Esophagus squamous epithelium (tissue), 5 donors: ENCODE data around the gene RAB19. TPM values are rescaled to one million over a fixed set of nuclear protein-coding genes. Genes with fewer than 3 reads are reported as not detected.
A peak's percentile ranks its signal among the peaks of the same experiment; 100 is the strongest.

ENCODE experiments used
- DNase-seq: peaks from one replicate; lab custom pipeline; 2025; lab: John Stamatoyannopoulos, UW
- H3K27ac ChIP-seq, 4 donors: fragments of 200-600 bp; sonication (generic); one replicate each; pipeline ENCODE4 v1.5.1; 2016 to 2019; ENCODE audit warnings: mild to moderate bottlenecking in 1 of 4
- H3K27me3 ChIP-seq, 4 donors: fragments of 200-600 bp; sonication (generic); 1 replicate in 3 of 4; 2 replicates in 1 of 4; pipeline versions ENCODE4 v1.5.1 to v1.6.0; 2017 to 2021; ENCODE audit warnings: antibody characterized with exemption in 1 of 4
- H3K36me3 ChIP-seq, 3 donors: fragments of 200-600 bp; sonication (generic); one replicate each; pipeline ENCODE4 v1.5.1; 2016 to 2019
- H3K4me1 ChIP-seq, 3 donors: fragments of 200-600 bp; sonication (generic); one replicate each; pipeline ENCODE4 v1.5.1; 2017 to 2019
- H3K4me3 ChIP-seq, 4 donors: fragments of 200-600 bp; sonication (generic); 1 replicate in 3 of 4; 2 replicates in 1 of 4; pipeline ENCODE4 v1.5.1; 2016 to 2019; ENCODE audit warnings: mild to moderate bottlenecking in 2 of 4, moderate library complexity in 1 of 4
- H3K9me3 ChIP-seq, 3 donors: fragments of 200-600 bp; sonication (generic); one replicate each; pipeline ENCODE4 v1.5.1; 2016 to 2019
- POLR2A ChIP-seq, 4 donors: fragments of 450-650 bp; IDR thresholded peaks; one replicate each; pipeline ENCODE4 v1.6.1; 2017; ENCODE audit warnings: antibody characterized with exemption in 4 of 4, mild to moderate bottlenecking in 4 of 4, moderate library complexity in 3 of 4
- WGBS, 2 donors: methylation state at CpG; one replicate each; pipeline ENCODE4 v1.1.5; 2018; 5-methylcytosine and 5-hydroxymethylcytosine counted together
- intact Hi-C: fragments of 100-400 bp; cut with DNase I; formaldehyde crosslinking; loops from one replicate; pipeline ENCODE4 v1.15.0; 2022
- total RNA-seq, 4 donors: library from RNA; depleted of rRNA; stranded (reverse); fragments of >200 nt; gene quantifications; one replicate each; pipeline ENCODE4 v1.1.0, GENCODE V29; 2016
- TF ChIP-seq, protein P1 (sequence below), 6 experiments: fragments of 450-650 bp in 4 of 6; fragments of 200-600 bp in 2 of 6; sonication (generic) in 2 of 6; IDR thresholded peaks; one replicate each; pipeline ENCODE4 v1.5.1; 2016 to 2019; ENCODE audit warnings: antibody characterized with exemption in 6 of 6, mild to moderate bottlenecking in 4 of 6, moderate library complexity in 4 of 6
- donor health status: DM: yes; HTN: yes; CAD: no.

Gene RAB19
- total RNA-seq, 4 donors from 2014 or later, result 0.57 to 0.68 TPM; not detected in 2

DNA sequence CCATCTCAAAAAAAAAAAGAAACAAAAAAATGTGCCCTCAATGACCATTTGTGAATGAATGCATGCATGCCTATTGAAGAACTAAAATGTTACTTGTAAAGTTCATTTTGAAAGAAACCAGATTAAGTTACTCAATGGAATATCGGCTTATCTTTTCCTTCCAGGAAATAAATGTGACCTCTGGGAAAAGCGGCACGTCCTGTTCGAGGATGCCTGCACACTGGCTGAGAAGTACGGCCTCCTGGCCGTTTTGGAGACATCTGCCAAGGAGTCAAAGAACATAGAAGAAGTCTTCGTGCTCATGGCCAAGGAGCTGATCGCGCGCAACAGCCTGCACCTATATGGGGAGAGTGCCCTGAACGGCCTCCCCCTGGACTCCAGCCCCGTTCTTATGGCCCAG, 21.9 kb downstream of the RAB19 start:
- Histone ChIP-seq H3K27me3 (no peaks in the 10 kb centered on the region), H3K9me3 (no peaks in the 10 kb centered on the region), H3K27ac (no peak overlapping the region), H3K4me1 (no peaks in the 10 kb centered on the region), H3K36me3 (no peaks in the 10 kb centered on the region), H3K4me3 (no peak overlapping the region)
- no peak for DNase-seq
- TF ChIP-seq, protein P1, sequence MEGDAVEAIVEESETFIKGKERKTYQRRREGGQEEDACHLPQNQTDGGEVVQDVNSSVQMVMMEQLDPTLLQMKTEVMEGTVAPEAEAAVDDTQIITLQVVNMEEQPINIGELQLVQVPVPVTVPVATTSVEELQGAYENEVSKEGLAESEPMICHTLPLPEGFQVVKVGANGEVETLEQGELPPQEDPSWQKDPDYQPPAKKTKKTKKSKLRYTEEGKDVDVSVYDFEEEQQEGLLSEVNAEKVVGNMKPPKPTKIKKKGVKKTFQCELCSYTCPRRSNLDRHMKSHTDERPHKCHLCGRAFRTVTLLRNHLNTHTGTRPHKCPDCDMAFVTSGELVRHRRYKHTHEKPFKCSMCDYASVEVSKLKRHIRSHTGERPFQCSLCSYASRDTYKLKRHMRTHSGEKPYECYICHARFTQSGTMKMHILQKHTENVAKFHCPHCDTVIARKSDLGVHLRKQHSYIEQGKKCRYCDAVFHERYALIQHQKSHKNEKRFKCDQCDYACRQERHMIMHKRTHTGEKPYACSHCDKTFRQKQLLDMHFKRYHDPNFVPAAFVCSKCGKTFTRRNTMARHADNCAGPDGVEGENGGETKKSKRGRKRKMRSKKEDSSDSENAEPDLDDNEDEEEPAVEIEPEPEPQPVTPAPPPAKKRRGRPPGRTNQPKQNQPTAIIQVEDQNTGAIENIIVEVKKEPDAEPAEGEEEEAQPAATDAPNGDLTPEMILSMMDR (IDR thresholded peaks at IDR 0.05), result no peak
- no peak for TF ChIP-seq POLR2A (IDR thresholded peaks at IDR 0.05)
- intact Hi-C loops, result no loop called here
- WGBS, 2 donors, result 74 to 86% methylated on average over 10 to 12 of the region's 12 CpGs

DNA sequence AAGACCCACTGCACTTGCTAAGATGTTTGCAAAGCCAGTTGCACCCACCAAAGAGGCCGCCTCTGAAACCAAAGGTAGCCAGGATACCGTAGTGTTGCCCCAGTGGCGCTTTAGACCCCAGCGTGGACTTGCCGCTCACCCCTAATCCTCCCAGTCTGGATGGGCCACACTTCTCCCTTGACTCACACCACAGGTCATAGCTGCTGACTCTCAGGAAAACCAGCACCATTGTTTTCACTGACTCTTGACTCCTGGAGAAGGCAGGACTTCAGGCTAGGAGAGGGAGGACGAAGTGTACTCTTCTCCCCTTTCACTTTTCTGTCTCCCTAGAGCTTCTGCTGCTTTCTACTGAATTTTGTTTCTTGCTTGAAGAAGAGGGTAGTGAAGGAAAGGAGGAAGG, 22.3 kb downstream of the RAB19 start:
- intact Hi-C loops, result no loop called here
- Histone ChIP-seq H3K4me1 (no peaks in the 10 kb centered on the region), H3K4me3 (no peak overlapping the region), H3K27ac (no peak overlapping the region), H3K36me3 (no peaks in the 10 kb centered on the region), H3K27me3 (no peaks in the 10 kb centered on the region), H3K9me3 (no peaks in the 10 kb centered on the region)
- 94 to 97% methylated on average over 3 to 5 of the region's 6 CpGs for WGBS, 2 donors
- TF ChIP-seq POLR2A (IDR thresholded peaks at IDR 0.05), result no peak
- TF ChIP-seq, protein P1 (IDR thresholded peaks at IDR 0.05), result no peak
- no peak for DNase-seq

DNA sequence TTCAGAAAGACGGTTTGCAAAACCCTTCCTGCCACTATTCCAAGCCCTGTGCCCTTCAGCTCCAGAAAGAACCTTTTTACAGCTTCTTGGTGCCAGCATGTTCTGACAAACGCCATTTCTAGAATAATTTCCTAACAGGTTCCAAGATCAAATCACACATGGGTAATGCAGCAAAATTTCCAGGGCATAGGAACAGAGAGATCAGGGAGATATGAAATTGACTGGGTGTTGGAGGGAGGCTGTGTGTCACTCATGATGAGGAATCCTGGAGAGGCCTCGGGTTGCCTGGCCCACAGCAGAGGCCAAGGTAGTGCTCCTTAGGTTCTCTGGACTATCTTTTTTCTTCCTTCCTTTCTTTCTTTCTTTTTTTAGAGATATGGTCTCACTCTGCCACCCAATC, 29.5 kb downstream of the RAB19 start:
- H3K27me3 ChIP-seq, result peaks cover 0 to 11% (median 0%) of the 10 kb centered on the region in 4 donors
- H3K36me3 ChIP-seq, result no peaks in the 10 kb centered on the region
- no peaks in the 10 kb centered on the region for H3K4me1 ChIP-seq
- no peak for TF ChIP-seq POLR2A (IDR thresholded peaks at IDR 0.05)
- TF ChIP-seq, protein P1 (IDR thresholded peaks at IDR 0.05), result no peak
- intact Hi-C loops, result no loop called here
- no peak overlapping the region for H3K4me3 ChIP-seq
- no peak overlapping the region for H3K27ac ChIP-seq
- H3K9me3 ChIP-seq, result no peaks in the 10 kb centered on the region
- DNase-seq, result no peak
- WGBS, 2 donors, result 68 to 76% methylated on average over 2 to 3 of the region's 3 CpGs

DNA sequence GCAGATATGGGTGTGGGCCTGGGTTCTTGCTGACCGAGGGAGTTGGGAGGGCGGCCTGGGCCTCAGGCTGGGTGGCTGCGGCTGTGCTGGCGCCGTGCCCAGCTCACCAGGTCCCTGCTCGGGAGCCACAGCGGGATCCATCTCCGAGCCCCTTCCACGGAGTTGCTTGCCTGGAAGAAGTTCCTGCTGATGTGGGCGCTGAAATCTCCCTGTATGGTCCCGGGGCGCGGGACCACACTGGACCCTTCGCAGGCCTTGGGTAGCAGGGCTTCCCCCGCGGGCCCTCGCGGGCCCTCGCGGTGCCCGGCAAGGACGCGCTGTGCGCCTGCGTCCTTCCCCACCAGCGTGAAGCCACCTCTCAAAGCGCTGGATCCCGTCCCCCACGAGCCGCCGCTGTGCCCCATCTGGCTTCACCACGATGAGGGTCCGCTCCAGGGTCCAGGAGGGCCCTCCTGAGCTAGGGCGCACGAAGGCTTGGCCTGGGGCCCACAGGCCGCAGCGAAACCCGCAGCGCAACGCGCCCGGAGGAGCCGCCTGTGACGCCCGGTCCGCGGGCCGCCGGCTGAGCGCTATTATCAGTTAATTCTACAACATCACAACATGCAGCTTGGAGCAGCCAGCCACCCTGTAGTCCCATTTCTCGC, 31.5 kb downstream of the RAB19 start:
- TF ChIP-seq, protein P1 (IDR thresholded peaks at IDR 0.05), result no peak
- no peak for TF ChIP-seq POLR2A (IDR thresholded peaks at IDR 0.05)
- no peaks in the 10 kb centered on the region for H3K4me1 ChIP-seq
- intact Hi-C loops, result no loop called here
- 42 to 53% methylated on average over 7 to 13 of the region's 51 CpGs for WGBS, 2 donors
- H3K27me3 ChIP-seq, result peaks cover 0 to 11% (median 0%) of the 10 kb centered on the region in 4 donors
- H3K4me3 ChIP-seq, result peak overlapping the region in 2 of 4 donors; percentile 13 to 37
- no peak overlapping the region for H3K27ac ChIP-seq
- no peaks in the 10 kb centered on the region for H3K36me3 ChIP-seq
- no peaks in the 10 kb centered on the region for H3K9me3 ChIP-seq
- DNase-seq, result no peak

DNA sequence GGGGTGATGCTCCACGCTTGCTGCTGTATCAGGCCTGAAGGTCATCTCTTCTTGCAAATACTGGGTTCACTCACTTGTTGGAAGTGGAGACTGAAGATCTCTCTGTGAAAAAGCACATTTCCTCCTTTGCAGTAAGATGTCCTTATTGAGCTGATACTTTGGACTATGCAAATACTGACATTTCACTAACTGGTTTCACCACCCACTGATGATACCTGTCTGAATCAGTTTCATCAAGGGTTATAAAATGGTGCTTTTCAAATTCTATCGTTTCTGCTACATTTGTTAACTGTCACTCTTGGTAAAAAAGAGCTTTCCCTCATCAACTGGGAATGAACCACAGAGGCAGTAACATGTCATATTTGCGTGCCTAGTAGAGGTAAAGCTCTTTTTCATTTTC, 35.5 kb downstream of the RAB19 start:
- TF ChIP-seq, protein P1 (IDR thresholded peaks at IDR 0.05), result no peak
- TF ChIP-seq POLR2A (IDR thresholded peaks at IDR 0.05), result no peak
- 63 to 65% methylated on average over 3 of the region's 3 CpGs for WGBS, 2 donors
- Histone ChIP-seq H3K9me3 (no peaks in the 10 kb centered on the region), H3K4me3 (no peak overlapping the region), H3K27me3 (peaks cover 0 to 11% (median 0%) of the 10 kb centered on the region in 4 donors), H3K36me3 (no peaks in the 10 kb centered on the region), H3K27ac (no peak overlapping the region), H3K4me1 (no peaks in the 10 kb centered on the region)
- intact Hi-C loops, result no loop called here
- no peak for DNase-seq
